Skin epidermis (tissue), 12 donors: Measurements from ENCODE around the gene TCF12.
A peak's percentile ranks its signal among the peaks of the same experiment; 100 is the strongest.

Source experiments
- H3K27ac ChIP-seq, 21 experiments: fragments of 200-600 bp; sonication (generic) in 11 of 21; one replicate each; pipeline ENCODE4 v1.5.0; 2020; ENCODE audit warnings: mild to moderate bottlenecking in 3 of 21, inconsistent platforms in 2 of 21, moderate library complexity in 2 of 21
- H3K4me3 ChIP-seq, 7 experiments: fragments of 200-600 bp; sonication (generic) in 2 of 7; one replicate each; pipeline ENCODE4 v1.5.0; 2020; ENCODE audit warnings: inconsistent platforms in 2 of 7, mild to moderate bottlenecking in 2 of 7, moderate library complexity in 1 of 7

The TCF12 gene

GRCh38 chr15:57330619-57331340 is 412.3 kb downstream of the TCF12 start:
- H3K27ac ChIP-seq = no peak overlapping the region
- no peak overlapping the region for H3K4me3 ChIP-seq

GRCh38 chr15:57332326-57332725 is 413.9 kb downstream of the TCF12 start:
- no peak overlapping the region for H3K4me3 ChIP-seq
- no peak overlapping the region for H3K27ac ChIP-seq

GRCh38 chr15:57333487-57333886 is 415.0 kb downstream of the TCF12 start:
- no peak overlapping the region for H3K27ac ChIP-seq
- H3K4me3 ChIP-seq = no peak overlapping the region

DNA sequence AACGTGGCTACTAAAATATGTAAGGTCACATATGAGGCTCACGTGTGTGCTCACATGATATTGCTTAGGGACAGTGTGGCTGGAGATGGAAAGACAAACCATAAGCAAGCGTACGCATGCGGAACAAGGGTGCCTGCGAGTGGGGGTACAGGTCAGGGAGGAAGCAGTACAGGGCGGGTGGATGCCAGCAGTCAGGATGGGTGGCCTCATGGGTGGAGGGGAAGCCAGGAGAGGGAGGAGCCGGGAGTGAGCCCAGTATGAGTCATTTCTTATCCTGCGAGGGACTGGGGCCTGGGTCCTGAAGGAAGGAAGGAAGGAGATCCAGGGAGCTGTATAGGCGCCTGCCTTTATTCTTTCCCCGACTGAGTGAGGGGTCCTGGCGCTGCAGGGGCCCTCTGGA is 415.8 kb downstream of the TCF12 start:
- Histone ChIP-seq H3K27ac (peak overlapping the region in 1 of 21 experiments; percentile 38), H3K4me3 (no peak overlapping the region)

- Histone ChIP-seq H3K4me3 (no peak overlapping the region), H3K27ac (peak overlapping the region in 1 of 21 experiments; percentile 38)
These were observed 416.9 kb downstream of the TCF12 start for GRCh38 chr15:57335293-57335715.

DNA sequence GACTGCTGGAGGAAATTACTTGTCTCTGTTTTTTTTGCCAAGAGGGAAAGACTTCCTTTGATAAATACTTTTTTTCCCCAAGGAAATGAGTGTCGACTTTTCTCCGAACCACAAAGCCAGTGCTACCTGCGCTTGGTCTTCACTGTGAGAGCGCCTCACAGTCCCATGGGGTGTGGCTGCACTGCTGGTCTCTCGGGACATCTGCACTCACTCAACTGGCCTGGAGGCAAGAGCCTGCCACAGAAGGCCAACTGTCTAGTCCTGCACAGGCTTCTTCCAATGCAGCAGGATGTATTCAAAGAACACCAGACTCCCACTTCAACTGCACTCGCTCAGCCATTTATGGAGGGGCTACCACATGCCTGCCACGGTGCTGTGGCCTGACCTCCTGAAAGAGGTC is 417.3 kb downstream of the TCF12 start:
- H3K27ac ChIP-seq = peak overlapping the region in 1 of 21 experiments; percentile 38
- no peak overlapping the region for H3K4me3 ChIP-seq

DNA sequence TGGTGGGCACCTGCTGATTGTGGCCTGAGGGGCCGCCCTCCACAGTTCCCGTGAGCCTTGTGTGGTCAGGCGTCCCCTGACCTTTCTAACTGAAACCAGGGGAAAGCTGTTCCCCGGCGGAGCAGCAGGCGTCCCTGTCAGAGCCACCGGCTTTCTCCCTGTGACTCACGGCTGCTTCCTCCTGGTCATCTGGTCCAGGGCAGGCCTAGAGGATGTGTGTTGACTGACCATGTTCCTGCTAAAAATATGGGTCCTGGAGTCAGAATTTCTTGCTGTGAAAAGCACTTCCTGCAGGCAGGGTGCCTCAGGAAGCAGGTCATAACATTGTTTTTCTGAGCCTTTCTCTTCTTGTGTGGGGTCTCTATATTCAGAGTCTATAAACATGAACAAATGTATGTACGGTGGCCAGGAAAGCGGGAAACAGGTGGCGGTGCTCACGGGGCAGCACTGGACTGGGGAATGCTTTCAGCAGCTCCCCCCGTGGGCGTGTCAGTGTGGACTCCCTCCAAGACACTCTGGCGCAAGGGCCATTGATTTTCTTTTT is 419.5 kb downstream of the TCF12 start:
- peak overlapping the region in 4 of 21 experiments; percentile 5 to 64 (median 27) for H3K27ac ChIP-seq
- H3K4me3 ChIP-seq = no peak overlapping the region

DNA sequence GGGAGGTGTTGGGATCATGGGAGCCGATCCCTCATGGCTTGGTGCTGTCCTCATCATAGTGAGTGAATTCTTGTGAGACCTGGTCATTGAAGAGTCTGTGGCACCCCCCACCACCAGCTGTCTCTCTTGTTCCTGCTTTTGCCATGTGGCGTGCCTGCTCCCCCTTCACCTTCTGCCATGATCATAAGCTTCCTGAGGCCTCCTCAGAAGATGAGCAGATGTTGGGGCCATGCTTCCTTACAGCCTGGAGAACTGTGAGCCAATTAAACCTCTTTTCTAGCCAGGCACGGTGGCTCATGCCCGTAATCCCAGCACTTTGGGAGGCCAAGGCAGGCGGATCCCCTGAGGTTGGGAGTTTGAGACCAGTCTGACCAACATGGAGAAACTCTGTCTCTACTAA is 420.9 kb downstream of the TCF12 start:
- H3K4me3 ChIP-seq = no peak overlapping the region
- no peak overlapping the region for H3K27ac ChIP-seq
